Vagina (tissue), 2 donors: ENCODE results near the gene TIMP2.

Source experiments
- CTCF ChIP-seq, 3 experiments: fragments of 450-650 bp in 2 of 3; fragments of 200-600 bp in 1 of 3; sonication (generic) in 1 of 3; IDR thresholded peaks; one replicate each; pipeline ENCODE4 v1.5.1; 2017 to 2019; ENCODE audit warnings: antibody characterized with exemption in 3 of 3, mild to moderate bottlenecking in 2 of 3, moderate library complexity in 2 of 3
- POLR2AphosphoS5 ChIP-seq, 2 donors: sonication (generic); formaldehyde crosslinking; IDR thresholded peaks; one replicate each; pipeline ENCODE4 v1.9.0; 2017; ENCODE audit warnings: antibody characterized with exemption in 2 of 2, mild to moderate bottlenecking in 2 of 2, low read depth in 1 of 2; ENCODE audit not compliant: insufficient read depth in 1 of 2

- TF ChIP-seq POLR2AphosphoS5 (IDR thresholded peaks at IDR 0.05; ENCODE audit: insufficient read depth in 1 of 2, low read depth in 1 of 2), result no peak
- TF ChIP-seq CTCF (IDR thresholded peaks at IDR 0.05), result no peak
These were observed 119.9 kb downstream of the TIMP2 start for GRCh38 chr17:78805301-78805700.
